ENCODE measurements around the gene ANTXR1.
"Not testable (repeated sequence)": the region's sequence is repeated elsewhere in the genome, so short reads cannot be mapped to it uniquely, and the experiment has no call there.

Gene ANTXR1

DNA sequence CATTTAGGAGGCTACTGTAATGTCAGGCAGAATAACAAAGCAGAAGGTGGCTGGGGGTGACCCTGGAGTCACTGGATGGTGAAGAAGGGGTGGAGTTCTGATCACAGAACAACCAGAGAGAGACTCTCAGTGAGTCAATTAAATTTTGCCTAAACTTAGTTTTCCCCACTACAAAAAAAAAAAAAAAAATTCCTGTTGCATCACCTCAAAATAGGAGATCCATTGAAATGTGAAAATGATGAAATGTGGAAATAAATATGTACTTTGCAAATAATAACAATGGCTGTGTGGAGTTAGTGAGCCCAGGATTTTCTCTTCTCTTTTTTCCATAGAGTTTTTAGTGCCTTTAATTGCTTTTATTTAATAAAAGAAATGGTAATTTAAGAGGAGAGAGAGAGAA is 208.5 kb downstream of the ANTXR1 start:
- no peak for DNase-seq (ENCODE audit: low spot score)
- H3K27me3 Mint-ChIP-seq (ENCODE audit: low read depth): peaks cover 20% of the 10 kb centered on the region
- no peaks in the 10 kb centered on the region for H3K4me1 Mint-ChIP-seq (ENCODE audit: low read depth)
- no peaks in the 10 kb centered on the region for H3K9me3 Mint-ChIP-seq
- H3K27ac Mint-ChIP-seq: no peak overlapping the region
- no peak overlapping the region for H3K4me3 Mint-ChIP-seq
- no peaks in the 10 kb centered on the region for H3K36me3 Mint-ChIP-seq (ENCODE audit: low read depth)

DNA sequence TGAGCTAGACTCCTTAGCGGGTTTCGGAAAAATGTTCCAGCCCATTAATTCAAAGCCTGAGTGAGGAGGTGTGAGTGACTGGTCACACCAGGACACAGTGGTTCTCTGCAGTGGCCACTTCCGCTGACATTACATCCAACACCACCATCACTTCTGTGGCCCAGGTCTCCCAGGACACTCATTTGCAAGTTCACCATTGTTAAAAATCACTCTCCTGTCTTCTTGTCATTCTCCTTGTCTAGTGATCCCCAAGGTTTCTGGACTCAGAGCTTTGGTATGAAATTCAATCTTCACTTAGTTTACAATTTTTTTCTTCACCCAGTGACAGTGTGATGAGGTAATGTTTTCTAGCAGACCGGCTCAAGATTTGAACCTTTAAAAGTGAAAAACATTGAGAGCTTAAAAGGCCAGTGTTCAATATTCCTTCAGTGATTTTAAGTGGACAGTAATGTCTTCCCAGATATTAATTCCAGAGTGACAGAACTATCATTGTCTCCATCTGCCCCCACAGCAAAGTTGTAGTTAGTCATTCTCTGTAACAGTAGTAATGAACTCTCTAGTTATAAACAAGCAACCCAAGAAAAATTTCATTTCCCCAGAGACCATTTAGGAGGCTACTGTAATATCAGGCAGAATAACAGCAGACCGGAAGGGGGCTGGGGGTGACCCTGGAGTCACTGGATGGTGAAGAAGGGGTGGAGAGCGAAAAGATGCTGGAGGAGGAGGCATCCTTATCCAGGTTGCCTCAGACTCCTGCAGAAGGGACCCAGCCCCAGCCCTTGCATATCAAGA is 209.2 kb downstream of the ANTXR1 start:
- H3K27ac Mint-ChIP-seq: no peak overlapping the region
- H3K27me3 Mint-ChIP-seq (ENCODE audit: low read depth): peaks cover 20% of the 10 kb centered on the region
- H3K9me3 Mint-ChIP-seq: no peaks in the 10 kb centered on the region
- H3K4me1 Mint-ChIP-seq (ENCODE audit: low read depth): no peaks in the 10 kb centered on the region
- no peaks in the 10 kb centered on the region for H3K36me3 Mint-ChIP-seq (ENCODE audit: low read depth)
- no peak overlapping the region for H3K4me3 Mint-ChIP-seq
- DNase-seq (ENCODE audit: low spot score): no peak

DNA sequence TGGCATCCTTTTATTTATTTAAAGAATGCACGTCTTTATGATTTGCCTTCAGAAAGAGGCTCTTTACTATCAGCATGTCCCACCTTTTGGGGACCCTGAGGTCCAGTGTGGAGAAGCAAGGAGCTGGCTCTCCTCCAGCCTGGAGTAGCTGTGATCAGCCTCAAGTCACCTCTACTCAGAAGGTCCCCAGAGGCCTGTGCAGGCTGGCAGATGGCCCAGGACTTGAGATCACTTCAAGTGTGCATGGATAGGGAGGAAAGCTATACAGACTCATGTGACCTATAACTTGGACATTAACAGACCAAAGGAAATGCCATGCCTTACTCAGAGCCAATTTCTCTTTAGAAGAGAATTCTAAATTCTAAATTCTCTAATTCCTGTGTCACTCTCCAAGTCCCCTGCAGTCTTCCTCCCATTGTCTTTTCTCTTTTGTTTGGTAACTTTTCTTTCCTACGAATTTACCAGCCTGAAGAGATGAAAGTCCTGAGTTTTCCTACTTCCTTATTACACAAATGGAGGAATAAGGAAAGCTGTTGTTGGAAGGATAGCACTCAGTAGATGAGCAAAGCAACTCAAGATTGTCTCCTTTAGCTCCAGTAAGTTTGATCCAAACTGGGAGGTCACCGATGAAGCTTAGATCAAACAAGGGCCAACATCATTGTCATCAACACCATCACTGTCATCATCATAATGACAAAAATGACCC is 210.1 kb downstream of the ANTXR1 start:
- no peaks in the 10 kb centered on the region for H3K4me1 Mint-ChIP-seq (ENCODE audit: low read depth)

DNA sequence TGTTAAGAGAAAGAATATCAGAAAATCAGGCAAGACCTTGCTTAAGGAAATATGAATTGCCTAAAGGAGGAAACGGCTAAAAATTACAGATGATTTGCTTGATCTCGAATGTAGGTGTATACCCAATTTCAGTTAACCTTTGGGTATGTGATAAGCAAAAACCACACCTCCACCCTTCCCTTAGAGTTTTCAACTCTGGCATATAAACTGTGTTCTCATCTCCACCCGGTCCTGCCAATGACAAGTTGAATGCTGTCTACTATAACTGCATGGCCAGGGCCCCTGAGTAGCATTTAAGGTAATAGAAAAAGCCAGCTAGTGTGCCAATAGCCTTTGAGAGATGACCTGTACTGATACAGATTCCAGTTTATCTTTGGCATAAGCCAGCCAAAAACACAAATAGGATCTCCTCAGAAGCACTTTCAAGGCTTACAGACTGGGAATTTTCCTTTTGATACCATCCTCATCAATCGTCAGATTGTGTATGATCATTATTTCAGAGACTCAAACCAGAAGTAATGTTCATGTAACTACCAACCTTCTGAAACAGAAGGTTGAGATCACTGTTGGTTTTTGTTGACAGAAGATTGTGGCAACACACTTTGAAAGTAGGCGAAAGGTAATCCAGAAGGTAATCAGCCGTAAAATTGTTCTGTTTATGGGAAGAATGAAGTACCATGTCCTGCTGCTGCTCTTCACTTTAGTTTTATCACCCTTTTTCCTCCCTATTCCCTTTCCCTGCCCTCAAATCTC is 211.0 kb downstream of the ANTXR1 start:
- Mint-ChIP-seq H3K9me3 (no peaks in the 10 kb centered on the region), H3K4me1 (ENCODE audit: low read depth) (no peaks in the 10 kb centered on the region), H3K27me3 (ENCODE audit: low read depth) (peaks cover 20% of the 10 kb centered on the region), H3K27ac (no peak overlapping the region), H3K4me3 (no peak overlapping the region), H3K36me3 (ENCODE audit: low read depth) (no peaks in the 10 kb centered on the region)
- no peak for DNase-seq (ENCODE audit: low spot score)

More for the DNA sequence above, 210.1 kb downstream of the ANTXR1 start:
- no peaks in the 10 kb centered on the region for H3K36me3 Mint-ChIP-seq (ENCODE audit: low read depth)
- H3K27me3 Mint-ChIP-seq (ENCODE audit: low read depth): peaks cover 20% of the 10 kb centered on the region
- no peaks in the 10 kb centered on the region for H3K9me3 Mint-ChIP-seq
- H3K4me3 Mint-ChIP-seq: no peak overlapping the region
- no peak for DNase-seq (ENCODE audit: low spot score)
- H3K27ac Mint-ChIP-seq: no peak overlapping the region

DNA sequence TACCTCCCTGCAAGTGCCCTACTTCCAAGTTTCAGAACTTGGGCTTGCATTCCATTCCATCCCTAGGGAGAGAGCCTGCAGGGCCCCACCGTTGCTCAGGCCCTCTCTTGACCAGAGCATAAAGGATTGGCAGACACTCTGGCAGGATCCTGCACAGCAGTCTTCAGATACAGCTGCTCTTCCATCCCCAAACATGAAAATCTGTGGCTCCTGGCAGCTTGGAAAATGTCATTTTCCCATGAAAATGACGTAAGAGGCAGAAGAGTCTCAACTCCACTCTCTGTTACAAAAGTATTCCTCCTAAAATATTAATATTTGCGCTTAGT is 211.5 kb downstream of the ANTXR1 start:
- DNase-seq (ENCODE audit: low spot score): no peak
- H3K27me3 Mint-ChIP-seq (ENCODE audit: low read depth): peaks cover 17% of the 10 kb centered on the region
- H3K36me3 Mint-ChIP-seq (ENCODE audit: low read depth): no peaks in the 10 kb centered on the region
- H3K9me3 Mint-ChIP-seq: no peaks in the 10 kb centered on the region
- H3K4me3 Mint-ChIP-seq: no peak overlapping the region
- no peaks in the 10 kb centered on the region for H3K4me1 Mint-ChIP-seq (ENCODE audit: low read depth)
- H3K27ac Mint-ChIP-seq: no peak overlapping the region

DNA sequence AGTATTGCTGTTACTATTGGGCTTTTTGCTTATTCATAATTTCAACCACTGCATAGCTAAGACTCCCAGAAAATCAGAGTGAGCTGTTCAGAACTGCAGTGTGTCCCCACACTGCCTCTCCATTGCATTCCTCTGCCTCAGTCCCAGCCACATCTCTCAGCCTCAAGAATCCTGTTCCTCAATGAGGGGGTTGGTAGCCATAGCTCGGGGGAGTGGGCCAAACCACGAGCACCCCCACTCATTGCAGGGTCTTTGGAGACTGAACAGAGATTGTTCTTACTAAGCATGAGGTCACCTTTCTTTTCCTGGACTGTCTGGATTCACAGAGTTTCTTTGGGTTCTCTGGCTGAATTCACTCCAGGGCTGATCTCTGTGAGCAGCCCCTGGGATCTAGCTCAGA is 213.0 kb downstream of the ANTXR1 start:
- H3K27me3 Mint-ChIP-seq (ENCODE audit: low read depth): peaks cover 16% of the 10 kb centered on the region
- DNase-seq (ENCODE audit: low spot score): no peak
- H3K9me3 Mint-ChIP-seq: no peaks in the 10 kb centered on the region
- H3K4me1 Mint-ChIP-seq (ENCODE audit: low read depth): no peaks in the 10 kb centered on the region
- H3K36me3 Mint-ChIP-seq (ENCODE audit: low read depth): no peaks in the 10 kb centered on the region
- H3K4me3 Mint-ChIP-seq: no peak overlapping the region
- no peak overlapping the region for H3K27ac Mint-ChIP-seq

DNA sequence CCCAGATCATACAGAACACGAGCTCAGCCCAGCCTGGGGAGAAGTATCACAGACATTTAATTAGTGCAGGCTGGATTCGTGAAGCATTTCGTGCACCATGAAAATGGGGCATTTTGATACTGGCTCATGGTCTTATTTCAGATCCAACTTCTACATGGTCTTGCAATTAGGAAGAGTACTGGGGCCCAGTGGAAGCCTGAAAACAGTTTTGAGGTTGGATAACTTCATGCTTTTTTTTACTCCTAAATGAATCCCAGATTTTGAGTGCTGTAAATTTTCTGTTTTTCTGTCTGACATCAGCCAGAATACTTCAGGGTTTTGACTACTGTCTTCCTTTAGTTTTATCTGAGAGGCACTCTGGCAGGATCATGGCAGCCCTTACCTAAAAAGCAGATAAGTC is 213.9 kb downstream of the ANTXR1 start:
- Mint-ChIP-seq H3K4me1 (ENCODE audit: low read depth) (no peaks in the 10 kb centered on the region), H3K9me3 (no peaks in the 10 kb centered on the region), H3K4me3 (no peak overlapping the region), H3K36me3 (ENCODE audit: low read depth) (no peaks in the 10 kb centered on the region), H3K27me3 (ENCODE audit: low read depth) (peaks cover 15% of the 10 kb centered on the region), H3K27ac (no peak overlapping the region)
- DNase-seq (ENCODE audit: low spot score): no peak

DNA sequence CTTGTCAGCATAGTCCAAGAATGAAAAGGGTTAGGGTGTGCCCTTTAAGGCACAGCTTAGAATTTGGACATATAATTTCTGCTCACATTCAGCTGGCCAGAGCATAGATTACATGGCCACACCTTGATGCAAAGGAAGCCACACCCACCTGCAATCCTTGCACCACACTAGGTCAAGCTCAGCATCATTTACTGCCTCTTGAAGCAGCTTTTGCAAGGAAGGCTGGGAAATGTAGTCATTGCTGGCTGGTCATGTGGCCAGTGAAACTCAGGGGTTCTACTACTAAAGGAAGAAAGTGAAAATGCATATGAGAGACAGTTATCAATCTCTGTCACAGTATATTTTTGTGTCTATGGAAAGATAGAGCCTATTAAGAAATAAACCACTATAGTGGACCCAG is 214.7 kb downstream of the ANTXR1 start:
- no peak overlapping the region for H3K27ac Mint-ChIP-seq
- no peak overlapping the region for H3K4me3 Mint-ChIP-seq
- H3K27me3 Mint-ChIP-seq (ENCODE audit: low read depth): peaks cover 16% of the 10 kb centered on the region
- DNase-seq (ENCODE audit: low spot score): no peak
- no peaks in the 10 kb centered on the region for H3K9me3 Mint-ChIP-seq
- no peaks in the 10 kb centered on the region for H3K4me1 Mint-ChIP-seq (ENCODE audit: low read depth)
- H3K36me3 Mint-ChIP-seq (ENCODE audit: low read depth): no peaks in the 10 kb centered on the region

DNA sequence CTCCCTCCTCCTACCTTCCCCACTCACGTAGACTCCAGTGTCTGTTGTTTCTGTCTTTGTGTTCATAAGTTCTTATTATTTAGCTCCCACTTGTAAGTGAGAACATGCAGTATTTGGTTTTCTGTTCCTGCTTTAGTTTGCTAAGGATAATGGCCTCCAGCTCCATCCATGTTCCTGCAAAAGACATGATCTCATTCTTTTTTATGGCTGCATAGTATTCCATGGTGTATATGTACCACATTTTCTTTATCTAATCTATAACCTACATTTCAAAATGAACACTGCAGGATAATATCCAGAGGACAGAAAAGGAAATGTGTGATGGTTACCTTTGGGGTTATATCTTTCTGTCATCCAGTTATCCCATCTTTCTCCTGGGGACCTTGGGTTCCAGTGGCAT is 218.0 kb downstream of the ANTXR1 start:
- not testable (repeated sequence) for H3K4me1 Mint-ChIP-seq (ENCODE audit: low read depth); H3K4me3 Mint-ChIP-seq; H3K9me3 Mint-ChIP-seq; DNase-seq (ENCODE audit: low spot score); H3K27ac Mint-ChIP-seq; H3K36me3 Mint-ChIP-seq (ENCODE audit: low read depth)
- peaks cover 19% of the 10 kb centered on the region for H3K27me3 Mint-ChIP-seq (ENCODE audit: low read depth)

DNA sequence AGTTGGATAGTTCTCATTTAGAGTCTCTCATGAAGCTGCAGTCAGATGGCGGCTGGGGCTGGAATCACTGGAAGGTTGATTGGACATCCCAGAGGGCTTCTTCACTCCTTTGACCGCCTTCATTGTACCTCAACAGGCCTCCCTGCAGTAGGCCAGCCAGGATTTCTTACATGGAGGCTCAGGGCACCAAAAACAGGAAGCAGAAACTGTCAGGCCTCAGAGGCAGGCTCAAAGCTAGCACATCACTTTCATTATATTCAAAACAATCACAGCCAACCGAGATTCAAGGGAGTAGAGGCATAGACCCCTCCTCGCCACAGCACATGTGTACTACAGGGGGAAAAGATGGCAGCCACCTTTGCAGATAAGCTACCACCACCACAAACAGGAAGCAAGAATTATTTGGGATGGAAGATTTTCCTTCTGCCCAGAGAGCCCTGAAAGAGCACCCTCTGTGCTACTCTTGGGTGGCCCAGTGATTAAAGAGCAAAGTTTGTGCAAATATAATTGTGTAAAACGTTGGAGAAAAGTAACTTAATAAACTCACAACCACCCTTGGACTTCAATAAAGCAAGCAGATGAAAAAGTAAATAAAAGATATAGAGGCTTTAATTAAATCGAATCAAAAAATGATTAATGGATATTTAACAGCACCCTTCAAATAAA is 218.8 kb downstream of the ANTXR1 start:
- Mint-ChIP-seq H3K4me1 (ENCODE audit: low read depth) (no peaks in the 10 kb centered on the region), H3K27me3 (ENCODE audit: low read depth) (peaks cover 17% of the 10 kb centered on the region), H3K4me3 (no peak overlapping the region), H3K27ac (no peak overlapping the region), H3K36me3 (ENCODE audit: low read depth) (no peaks in the 10 kb centered on the region), H3K9me3 (no peaks in the 10 kb centered on the region)
- DNase-seq (ENCODE audit: low spot score): no peak

DNA sequence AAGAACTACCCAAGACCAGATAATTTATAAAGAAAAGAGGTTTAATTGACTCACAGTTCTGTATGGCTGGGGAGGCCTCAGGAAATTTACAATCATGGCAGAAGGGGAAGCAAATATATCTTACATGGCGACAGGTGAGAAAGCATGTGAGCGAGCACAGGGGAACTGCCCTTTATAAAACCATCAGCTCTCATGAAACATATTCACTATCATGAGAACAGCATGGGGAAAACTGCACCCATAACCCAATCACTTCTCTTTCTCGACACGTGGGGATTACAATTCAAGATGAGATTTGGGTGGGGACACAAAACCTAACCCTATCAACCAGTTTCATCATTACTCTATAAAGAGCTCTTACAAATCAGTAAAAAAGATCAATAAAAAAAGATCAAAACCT is 222.9 kb downstream of the ANTXR1 start:
- not testable (repeated sequence) for H3K4me3 Mint-ChIP-seq, H3K27ac Mint-ChIP-seq, H3K9me3 Mint-ChIP-seq

DNA sequence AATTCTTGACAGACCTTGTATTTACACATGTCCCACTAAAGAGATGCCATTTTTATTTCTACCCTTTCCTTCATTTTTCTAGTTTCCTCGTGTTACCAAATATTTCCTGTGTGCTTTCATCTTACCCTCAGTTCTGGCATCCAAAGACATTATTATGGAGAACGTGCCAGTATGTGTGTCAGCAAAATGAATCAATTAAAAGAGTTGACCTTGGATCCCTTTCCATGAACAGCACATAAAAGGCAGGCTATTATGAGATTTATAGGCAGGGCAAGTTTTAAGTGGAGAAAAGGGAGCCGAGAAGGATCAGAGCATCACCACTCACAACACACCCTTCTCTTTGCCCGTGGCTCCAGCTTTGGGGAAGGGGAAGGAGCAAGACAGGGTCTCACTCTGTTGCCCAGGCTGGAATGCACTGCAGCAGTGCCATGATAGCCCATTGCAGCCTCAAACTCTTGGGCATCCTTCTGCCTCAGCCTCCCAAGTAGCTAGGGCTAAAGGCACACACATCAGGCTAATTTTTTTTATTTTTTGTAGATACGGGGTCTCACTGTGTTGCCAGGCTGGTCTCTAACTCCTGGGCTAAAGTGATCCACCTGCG is 224.2 kb downstream of the ANTXR1 start:
- H3K27me3 Mint-ChIP-seq (ENCODE audit: low read depth): peaks cover 14% of the 10 kb centered on the region
- DNase-seq (ENCODE audit: low spot score): no peak
- no peaks in the 10 kb centered on the region for H3K36me3 Mint-ChIP-seq (ENCODE audit: low read depth)
- H3K4me1 Mint-ChIP-seq (ENCODE audit: low read depth): no peaks in the 10 kb centered on the region
- H3K27ac Mint-ChIP-seq: no peak overlapping the region
- no peak overlapping the region for H3K4me3 Mint-ChIP-seq
- H3K9me3 Mint-ChIP-seq: no peaks in the 10 kb centered on the region

More for the DNA sequence above, 222.9 kb downstream of the ANTXR1 start:
- not testable (repeated sequence) for H3K4me1 Mint-ChIP-seq (ENCODE audit: low read depth); H3K36me3 Mint-ChIP-seq (ENCODE audit: low read depth); DNase-seq (ENCODE audit: low spot score)
- peaks cover 18% of the 10 kb centered on the region for H3K27me3 Mint-ChIP-seq (ENCODE audit: low read depth)

DNA sequence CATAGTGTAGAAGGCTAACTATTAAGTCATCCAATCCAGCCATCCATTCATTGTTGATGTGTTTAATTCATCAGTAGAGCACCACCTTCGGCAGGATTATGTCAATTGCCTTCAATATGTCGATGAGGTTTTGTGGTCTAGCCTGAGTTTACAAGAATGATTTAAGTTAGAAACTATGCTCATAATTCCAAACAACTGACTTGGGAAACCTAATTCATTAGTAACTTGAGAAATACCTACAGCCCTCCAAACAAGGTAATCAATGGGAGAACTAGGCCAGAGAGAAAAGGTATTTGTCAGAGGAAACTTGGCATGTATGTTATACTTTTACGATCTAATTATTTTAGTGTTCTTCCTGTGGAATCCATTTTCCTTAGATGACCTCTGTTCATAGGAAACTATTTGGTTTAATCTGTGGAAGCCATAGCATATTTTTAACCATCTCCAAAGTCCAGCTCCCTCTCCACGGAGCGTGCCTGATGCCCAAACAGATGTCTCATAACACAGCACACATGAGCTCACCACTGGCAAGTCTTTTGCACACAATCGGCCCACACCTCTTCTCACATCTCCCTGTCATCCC is 225.6 kb downstream of the ANTXR1 start:
- Mint-ChIP-seq H3K4me1 (ENCODE audit: low read depth) (no peaks in the 10 kb centered on the region), H3K36me3 (ENCODE audit: low read depth) (no peaks in the 10 kb centered on the region)

More for the DNA sequence above, 225.6 kb downstream of the ANTXR1 start:
- Mint-ChIP-seq H3K4me3 (no peak overlapping the region), H3K27ac (no peak overlapping the region), H3K27me3 (ENCODE audit: low read depth) (peaks cover 13% of the 10 kb centered on the region), H3K9me3 (no peaks in the 10 kb centered on the region)
- no peak for DNase-seq (ENCODE audit: low spot score)
